Esophagus squamous epithelium (tissue), 4 donors: Measurements from ENCODE around the gene SLC27A6.

ENCODE experiments used
- CTCF ChIP-seq, 6 experiments: fragments of 450-650 bp in 4 of 6; fragments of 200-600 bp in 2 of 6; sonication (generic) in 2 of 6; IDR thresholded peaks; one replicate each; pipeline ENCODE4 v1.5.1; 2016 to 2019; ENCODE audit warnings: antibody characterized with exemption in 6 of 6, mild to moderate bottlenecking in 4 of 6, moderate library complexity in 4 of 6
- POLR2A ChIP-seq, 4 donors: fragments of 450-650 bp; IDR thresholded peaks; one replicate each; pipeline ENCODE4 v1.6.1; 2017; ENCODE audit warnings: antibody characterized with exemption in 4 of 4, mild to moderate bottlenecking in 4 of 4, moderate library complexity in 3 of 4

DNA sequence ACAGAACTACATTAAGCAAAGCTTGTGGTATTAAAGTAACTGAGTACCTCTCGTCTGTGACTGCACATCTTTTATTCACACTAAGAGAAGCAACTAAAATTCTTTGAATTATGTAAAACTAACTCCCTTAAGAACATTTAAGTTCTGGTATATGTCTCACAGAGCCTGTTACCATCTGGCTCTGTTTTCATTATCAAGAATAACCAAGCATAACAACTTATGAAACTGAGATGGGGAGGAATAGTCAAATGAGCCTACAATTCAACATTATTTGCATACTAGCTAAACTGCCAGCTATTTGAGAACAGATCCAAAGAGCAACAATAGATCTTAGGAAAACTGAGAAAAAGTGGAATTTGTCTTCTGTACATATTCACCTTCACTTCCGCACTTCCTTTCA lies 104.0 kb downstream of the SLC27A6 start:
- no peak for TF ChIP-seq CTCF (IDR thresholded peaks at IDR 0.05)
- TF ChIP-seq POLR2A (IDR thresholded peaks at IDR 0.05), result no peak
